ENCODE measurements around the gene SORBS2.

Gene SORBS2

GRCh38 chr4:185775792-185776555 lies 36.0 kb downstream of the SORBS2 start:
- no peak for DNase-seq (ENCODE audit: low read depth, low spot score)

- peak; percentile 63 for DNase-seq (ENCODE audit: low read depth, low spot score)
Measured at GRCh38 chr4:185774845-185775680, 36.9 kb downstream of the SORBS2 start.

- no peak for DNase-seq (ENCODE audit: low read depth, low spot score)
Measured at GRCh38 chr4:185774131-185774653, 37.8 kb downstream of the SORBS2 start.

- DNase-seq (ENCODE audit: low read depth, low spot score): no peak
Measured at GRCh38 chr4:185773419-185773818, 38.6 kb downstream of the SORBS2 start.

GRCh38 chr4:185772391-185773093 lies 39.5 kb downstream of the SORBS2 start:
- no peak for DNase-seq (ENCODE audit: low read depth, low spot score)

GRCh38 chr4:185771711-185772390 lies 40.1 kb downstream of the SORBS2 start:
- DNase-seq (ENCODE audit: low read depth, low spot score): no peak

GRCh38 chr4:185767528-185767927 lies 44.5 kb downstream of the SORBS2 start:
- no peak for DNase-seq (ENCODE audit: low read depth, low spot score)

GRCh38 chr4:185764876-185765275 lies 47.1 kb downstream of the SORBS2 start:
- no peak for DNase-seq (ENCODE audit: low read depth, low spot score)

- no peak for DNase-seq (ENCODE audit: low read depth, low spot score)
Measured at GRCh38 chr4:185761352-185762235, 50.4 kb downstream of the SORBS2 start.

GRCh38 chr4:185758807-185759206 lies 53.2 kb downstream of the SORBS2 start:
- DNase-seq (ENCODE audit: low read depth, low spot score): no peak

- no peak for DNase-seq (ENCODE audit: low read depth, low spot score)
Measured at GRCh38 chr4:185755451-185755850, 56.5 kb downstream of the SORBS2 start.

- no peak for DNase-seq (ENCODE audit: low read depth, low spot score)
Measured at GRCh38 chr4:185754961-185755360, 57.0 kb downstream of the SORBS2 start.

- DNase-seq (ENCODE audit: low read depth, low spot score): no peak
Measured at GRCh38 chr4:185752872-185753271, 59.1 kb downstream of the SORBS2 start.

GRCh38 chr4:185749858-185750257 lies 62.1 kb downstream of the SORBS2 start:
- DNase-seq (ENCODE audit: low read depth, low spot score): no peak

- no peak for DNase-seq (ENCODE audit: low read depth, low spot score)
Measured at GRCh38 chr4:185748901-185749390, 63.0 kb downstream of the SORBS2 start.

GRCh38 chr4:185745891-185746290 lies 66.1 kb downstream of the SORBS2 start:
- DNase-seq (ENCODE audit: low read depth, low spot score): no peak

- no peak for DNase-seq (ENCODE audit: low read depth, low spot score)
Measured at GRCh38 chr4:185744946-185745345, 67.0 kb downstream of the SORBS2 start.

- DNase-seq (ENCODE audit: low read depth, low spot score): no peak
Measured at GRCh38 chr4:185744488-185744862, 67.5 kb downstream of the SORBS2 start.

GRCh38 chr4:185743722-185744487 lies 68.1 kb downstream of the SORBS2 start:
- no peak for DNase-seq (ENCODE audit: low read depth, low spot score)

GRCh38 chr4:185742766-185743165 lies 69.2 kb downstream of the SORBS2 start:
- DNase-seq (ENCODE audit: low read depth, low spot score): no peak
